Type B pancreatic cell (in vitro differentiated cells): Measurements from ENCODE around the gene NEK9. TPM values are rescaled to one million over a fixed set of nuclear protein-coding genes. Genes with fewer than 3 reads are reported as not detected.
"Not testable (repeated sequence)": the region's sequence is repeated elsewhere in the genome, so short reads cannot be mapped to it uniquely, and the experiment has no call there.

Experiments
- DNase-seq: peaks from one replicate; pipeline ENCODE4 v3.0.0; 2021; ENCODE audit warnings: mixed read lengths; ENCODE audit not compliant: unreplicated experiment; ENCODE audit errors: extremely low spot score
- H3K27ac Mint-ChIP-seq: 2 replicates; pipeline ENCODE4 v1.8.0; 2021; ENCODE audit warnings: mild to moderate bottlenecking, mixed read lengths
- H3K27me3 Mint-ChIP-seq: 2 replicates; pipeline ENCODE4 v1.8.0; 2021; ENCODE audit warnings: mixed read lengths
- H3K36me3 Mint-ChIP-seq: 2 replicates; pipeline ENCODE4 v1.8.0; 2021; ENCODE audit warnings: mixed read lengths
- H3K4me1 Mint-ChIP-seq: one replicate; pipeline ENCODE4 v1.8.0; 2021; ENCODE audit warnings: mixed read lengths; ENCODE audit not compliant: unreplicated experiment
- H3K4me3 Mint-ChIP-seq: 2 replicates; pipeline ENCODE4 v1.8.0; 2021; ENCODE audit warnings: mild to moderate bottlenecking, mixed read lengths
- H3K9me3 Mint-ChIP-seq: 2 replicates; pipeline ENCODE4 v1.8.0; 2021; ENCODE audit warnings: mixed read lengths
- total RNA-seq: library from RNA; stranded (reverse); gene quantifications from 2 replicates; pipeline ENCODE4 v1.2.1, GENCODE V29; 2021; ENCODE audit warnings: low replicate concordance
- TF ChIP-seq, protein P1 (sequence below): fragments of 200-600 bp; sonication (generic); conservative IDR thresholded peaks from 2 replicates; pipeline ENCODE4 v1.5.0; 2021; ENCODE audit warnings: antibody characterized with exemption, mild to moderate bottlenecking

Gene NEK9
- total RNA-seq, 1 donor from 2014 or later, result 117 TPM

DNA sequence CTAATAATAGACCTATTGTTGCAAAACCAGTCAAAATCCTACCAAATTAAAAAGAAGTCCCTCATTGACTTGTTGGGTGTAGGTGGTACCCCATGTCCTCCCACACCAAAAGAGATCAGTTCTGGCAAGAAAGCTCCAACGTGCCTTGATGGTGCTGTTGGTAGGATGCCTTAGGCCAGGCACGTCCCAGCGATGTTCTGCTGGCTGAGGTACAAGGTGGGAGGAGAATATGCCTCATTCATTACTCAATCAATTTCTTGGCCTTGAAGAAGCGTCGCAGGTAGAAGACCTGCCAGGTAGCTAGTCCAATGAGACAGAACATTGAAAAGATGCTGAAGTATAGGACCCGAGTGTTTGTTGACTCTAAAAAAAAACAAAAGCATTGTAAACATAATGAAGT is 7.8 kb upstream of the NEK9 start:
- Mint-ChIP-seq H3K4me1 (peaks cover 10% of the 10 kb centered on the region), H3K36me3 (peaks cover 40% of the 10 kb centered on the region), H3K9me3 (no peaks in the 10 kb centered on the region), H3K27me3 (no peaks in the 10 kb centered on the region), H3K4me3 (no peak overlapping the region), H3K27ac (peak overlapping the region; percentile 3)
- TF ChIP-seq, protein P1, sequence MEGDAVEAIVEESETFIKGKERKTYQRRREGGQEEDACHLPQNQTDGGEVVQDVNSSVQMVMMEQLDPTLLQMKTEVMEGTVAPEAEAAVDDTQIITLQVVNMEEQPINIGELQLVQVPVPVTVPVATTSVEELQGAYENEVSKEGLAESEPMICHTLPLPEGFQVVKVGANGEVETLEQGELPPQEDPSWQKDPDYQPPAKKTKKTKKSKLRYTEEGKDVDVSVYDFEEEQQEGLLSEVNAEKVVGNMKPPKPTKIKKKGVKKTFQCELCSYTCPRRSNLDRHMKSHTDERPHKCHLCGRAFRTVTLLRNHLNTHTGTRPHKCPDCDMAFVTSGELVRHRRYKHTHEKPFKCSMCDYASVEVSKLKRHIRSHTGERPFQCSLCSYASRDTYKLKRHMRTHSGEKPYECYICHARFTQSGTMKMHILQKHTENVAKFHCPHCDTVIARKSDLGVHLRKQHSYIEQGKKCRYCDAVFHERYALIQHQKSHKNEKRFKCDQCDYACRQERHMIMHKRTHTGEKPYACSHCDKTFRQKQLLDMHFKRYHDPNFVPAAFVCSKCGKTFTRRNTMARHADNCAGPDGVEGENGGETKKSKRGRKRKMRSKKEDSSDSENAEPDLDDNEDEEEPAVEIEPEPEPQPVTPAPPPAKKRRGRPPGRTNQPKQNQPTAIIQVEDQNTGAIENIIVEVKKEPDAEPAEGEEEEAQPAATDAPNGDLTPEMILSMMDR, result no peak
- no peak for DNase-seq

DNA sequence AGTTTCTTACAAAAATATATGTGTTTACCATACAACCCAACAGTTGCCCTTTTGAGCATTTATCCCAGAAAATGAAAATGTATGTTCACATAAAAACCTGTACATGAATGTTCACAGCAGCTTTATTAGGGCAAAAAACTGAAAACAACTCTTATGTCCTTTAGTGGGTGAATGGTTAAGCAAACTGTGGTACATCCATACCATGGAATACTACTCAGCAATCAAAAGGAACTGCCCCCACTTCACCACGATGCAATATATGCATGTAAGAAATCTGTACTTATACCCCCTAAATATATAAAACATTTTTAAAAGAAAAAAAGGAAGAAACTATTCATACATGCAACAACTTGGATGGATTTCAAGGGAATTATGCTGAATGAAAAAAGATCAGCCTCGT is 6.7 kb upstream of the NEK9 start:
- H3K9me3 Mint-ChIP-seq, result no peaks in the 10 kb centered on the region
- H3K27me3 Mint-ChIP-seq, result no peaks in the 10 kb centered on the region
- no peak overlapping the region for H3K4me3 Mint-ChIP-seq
- DNase-seq, result no peak
- peaks cover 5% of the 10 kb centered on the region for H3K4me1 Mint-ChIP-seq
- H3K36me3 Mint-ChIP-seq, result peaks cover 37% of the 10 kb centered on the region
- no peak overlapping the region for H3K27ac Mint-ChIP-seq
- TF ChIP-seq, protein P1, result no peak

DNA sequence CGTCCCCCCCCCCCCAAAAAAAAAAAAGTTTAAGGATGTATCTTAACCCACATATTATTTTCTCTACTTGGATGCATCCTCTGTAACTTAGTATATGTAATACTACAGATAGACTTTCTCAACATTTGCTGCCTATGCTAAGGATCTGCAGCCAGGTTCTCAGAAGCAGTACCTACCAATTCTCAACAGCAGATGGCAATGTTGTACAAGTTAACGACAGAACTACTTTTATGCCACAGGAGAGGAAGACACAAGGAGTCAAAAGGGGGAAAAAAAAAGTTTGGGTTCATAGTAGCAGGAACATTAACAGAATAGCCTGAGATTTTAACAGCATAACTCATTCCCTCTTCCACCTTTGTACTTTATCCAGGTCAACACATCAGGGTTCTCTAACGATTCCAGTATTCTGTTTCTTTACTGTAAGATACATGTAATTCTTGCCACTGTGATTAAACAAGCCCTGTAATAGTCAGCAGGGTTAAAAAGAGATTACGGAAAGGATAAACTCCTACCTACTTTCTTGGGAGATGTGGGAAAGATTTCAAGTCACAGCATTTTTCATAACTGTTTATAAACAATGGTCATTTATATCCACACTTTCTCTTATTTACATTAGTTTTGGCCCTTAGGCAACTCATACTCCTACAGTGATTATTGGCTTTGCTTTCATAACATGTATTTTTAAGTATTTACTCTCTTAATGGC is 5.7 kb upstream of the NEK9 start:
- Mint-ChIP-seq H3K4me1 (peaks cover 10% of the 10 kb centered on the region), H3K9me3 (no peaks in the 10 kb centered on the region), H3K36me3 (peaks cover 37% of the 10 kb centered on the region), H3K4me3 (peak overlapping the region; percentile 19), H3K27me3 (no peaks in the 10 kb centered on the region), H3K27ac (peak overlapping the region; percentile 62)
- DNase-seq, result no peak
- TF ChIP-seq, protein P1, result peak; percentile 87

DNA sequence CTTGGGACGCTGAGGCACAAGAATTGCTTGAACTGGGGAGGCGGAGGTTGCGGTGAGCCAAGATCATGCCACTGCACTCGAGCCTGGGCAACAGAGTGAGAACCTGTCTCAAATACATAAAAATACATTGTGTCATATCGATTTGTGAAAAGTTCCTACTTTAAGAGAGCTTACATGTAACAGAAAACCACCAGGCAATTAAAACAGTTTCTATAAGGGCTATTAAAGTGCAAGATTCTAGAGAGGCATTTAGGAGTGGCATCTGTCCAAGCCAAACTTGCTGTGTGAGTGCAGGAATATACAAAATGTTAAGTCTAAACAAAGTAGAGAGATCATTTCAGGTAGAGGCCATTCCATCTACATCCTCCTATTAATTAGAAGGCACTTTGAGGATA is 1.7 kb upstream of the NEK9 start:
- Mint-ChIP-seq H3K27ac (no peak overlapping the region), H3K36me3 (peaks cover 18% of the 10 kb centered on the region), H3K4me3 (peak overlapping the region; percentile 53), H3K9me3 (no peaks in the 10 kb centered on the region), H3K4me1 (peaks cover 34% of the 10 kb centered on the region), H3K27me3 (no peaks in the 10 kb centered on the region)
- TF ChIP-seq, protein P1, result no peak
- DNase-seq, result no peak

DNA sequence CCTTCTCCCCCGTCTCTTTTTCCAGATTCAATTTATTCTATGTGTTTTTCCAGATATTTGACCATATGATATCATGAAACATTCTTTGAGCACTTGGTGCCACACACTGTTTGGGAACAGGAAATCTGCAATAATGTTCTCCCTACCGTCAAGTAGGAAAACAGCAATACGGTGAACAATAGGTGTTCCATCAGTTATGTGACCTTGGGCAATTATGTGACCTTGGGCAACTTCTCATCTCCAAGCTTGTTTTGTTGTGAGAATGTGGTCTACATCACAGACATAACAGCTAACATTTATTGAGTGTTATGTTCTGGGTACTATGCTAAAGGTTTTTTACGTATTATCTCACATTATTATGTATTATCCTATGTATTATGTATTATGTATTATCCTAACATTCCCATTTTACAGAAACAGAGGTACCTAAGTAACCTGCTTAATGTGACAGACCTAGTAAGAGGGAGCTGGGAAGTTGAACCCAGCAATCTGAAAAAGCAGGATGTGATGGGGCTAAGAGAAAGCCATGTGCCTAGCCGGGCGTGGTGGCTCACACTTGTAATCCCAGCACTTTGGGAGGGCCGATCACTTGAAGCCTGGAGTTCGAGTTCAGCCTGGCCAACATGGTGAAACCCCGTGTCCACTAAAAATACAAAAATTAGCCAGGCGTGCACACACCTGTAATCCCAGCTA is 1.2 kb upstream of the NEK9 start:
- DNase-seq, result no peak
- Mint-ChIP-seq H3K27me3 (no peaks in the 10 kb centered on the region), H3K4me1 (peaks cover 34% of the 10 kb centered on the region), H3K36me3 (peaks cover 14% of the 10 kb centered on the region), H3K4me3 (peak overlapping the region; percentile 86), H3K9me3 (no peaks in the 10 kb centered on the region), H3K27ac (peak overlapping the region; percentile 97)
- TF ChIP-seq, protein P1, result no peak

DNA sequence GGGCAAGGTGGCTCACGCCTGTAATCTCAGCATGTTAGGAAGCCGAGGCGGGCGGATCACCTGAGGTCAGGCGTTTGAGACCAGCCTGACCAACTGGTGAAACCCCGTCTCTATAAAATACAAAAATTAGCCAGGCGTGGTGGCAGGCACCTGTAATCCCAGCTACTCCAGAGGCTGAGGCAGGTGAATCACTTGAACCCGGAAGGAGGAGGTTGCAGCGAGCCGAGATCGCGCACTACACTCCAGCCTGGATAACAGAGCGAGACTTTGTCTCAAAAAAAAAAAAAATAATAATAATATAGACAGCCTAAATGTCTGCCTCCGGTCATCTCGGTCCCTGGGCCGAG is 599 bp upstream of the NEK9 start:
- not testable (repeated sequence) for H3K36me3 Mint-ChIP-seq, H3K9me3 Mint-ChIP-seq, H3K27me3 Mint-ChIP-seq, DNase-seq
- Mint-ChIP-seq H3K27ac (peak overlapping the region; percentile 97), H3K4me1 (peaks cover 31% of the 10 kb centered on the region), H3K4me3 (peak overlapping the region; percentile 86)
